ENCODE measurements around the gene C11orf91. TPM values are rescaled to one million over a fixed set of nuclear protein-coding genes. Genes with fewer than 3 reads are reported as not detected.

The C11orf91 gene
- total and polyA plus RNA-seq, 2 of the 8 experiments (the other 6 are each of a cell fraction or from before 2014, with no cell fraction given) = not detected

- Histone ChIP-seq H4K5ac (ENCODE audit: insufficient read length, low read depth, low read length) (no peak overlapping the region), H2BK5ac (ENCODE audit: low read depth, low read length) (no peak overlapping the region), H4K91ac (replicated peaks; ENCODE audit: insufficient read length, low read length) (peak overlapping the region; percentile 25), H2BK12ac (ENCODE audit: low read depth, low read length) (no peak overlapping the region), H3K4ac (replicated peaks; ENCODE audit: insufficient read length, low read depth, low read length) (no peak overlapping the region), H3K18ac (ENCODE audit: extremely low read depth, low read length) (no peak overlapping the region), H3K27me3 (replicated peaks in 1 of 4; ENCODE audit: control insufficient read depth in 3 of 4, extremely low read depth in 1 of 4, insufficient read depth in 3 of 4, low read length in 3 of 4) (peaks cover 0 to 9% (median 3%) of the 10 kb centered on the region in 4 experiments; a peak in 4 of 7 replicates), H2AK5ac (ENCODE audit: low read depth, low read length) (no peak overlapping the region), H2AFZ (ENCODE audit: low read length) (no peak overlapping the region), H3K4me1 (replicated peaks in 1 of 4; ENCODE audit: control insufficient read depth in 3 of 4, insufficient read depth in 4 of 4, low read length in 3 of 4) (peaks cover 6 to 19% (median 12%) of the 10 kb centered on the region in 4 experiments), H3K36me3 (ENCODE audit: control insufficient read depth in 2 of 4, insufficient read depth in 4 of 4, low read length in 3 of 4) (no peaks in the 10 kb centered on the region), H3K9me3 (ENCODE audit: insufficient read depth in 2 of 2, low read depth in 1 of 2, low read length in 1 of 2) (no peaks in the 10 kb centered on the region), H2BK15ac (ENCODE audit: low read length) (no peak overlapping the region), H3K4me3 (ENCODE audit: extremely low read depth in 1 of 4, insufficient read depth in 2 of 4, low read depth in 3 of 4, low read length in 4 of 4) (no peak overlapping the region), H3K79me1 (ENCODE audit: low read depth, low read length) (no peaks in the 10 kb centered on the region), H3K27ac (ENCODE audit: low read depth, low read length) (no peak overlapping the region), H2BK120ac (replicated peaks; ENCODE audit: low read depth, low read length) (no peak overlapping the region), H3K9ac (replicated peaks in 1 of 4; ENCODE audit: extremely low read depth in 1 of 4, low read depth in 3 of 4, low read length in 3 of 4) (no peak overlapping the region), H3K23ac (ENCODE audit: insufficient read length) (no peak overlapping the region), H4K20me1 (replicated peaks in 1 of 2; ENCODE audit: control insufficient read depth in 1 of 2, insufficient read depth in 2 of 2, low read length in 2 of 2) (no peaks in the 10 kb centered on the region), H3K56ac (replicated peaks; ENCODE audit: insufficient read length, low read depth, low read length) (no peak overlapping the region), H2BK20ac (ENCODE audit: low read length) (no peak overlapping the region), H3K23me2 (ENCODE audit: low read depth, low read length) (peaks cover 7% of the 10 kb centered on the region; the same call in 1 of the 2 replicates), H3K79me2 (ENCODE audit: control insufficient read depth in 1 of 2, insufficient read depth in 2 of 2, low read length in 2 of 2) (no peaks in the 10 kb centered on the region), H3K4me2 (ENCODE audit: insufficient read depth in 1 of 2, low read depth in 2 of 2, low read length in 2 of 2) (no peak overlapping the region), H4K8ac (ENCODE audit: extremely low read depth, insufficient read depth, low read length) (no peak overlapping the region), H3K14ac (ENCODE audit: insufficient read length) (no peak overlapping the region)
- TF ChIP-seq TAF1 (IDR thresholded peaks at IDR 0.05; ENCODE audit: low read depth, low read length) (no peak), RBBP5 (IDR thresholded peaks at IDR 0.05; ENCODE audit: borderline replicate concordance, low read depth, low read length) (no peak), EGR1 (IDR thresholded peaks at IDR 0.05; ENCODE audit: borderline replicate concordance, low read depth, low read length) (no peak), SIRT6 (IDR thresholded peaks at IDR 0.05; ENCODE audit: low read length) (no peak)
- WGBS, 2 experiments (ENCODE audit: extremely low coverage in 1 of 2, insufficient coverage in 1 of 2, insufficient read length in 1 of 2, insufficient replicate concordance in 2 of 2, low coverage in 1 of 2, low lambda C conversion rate in 2 of 2, missing lambda C conversion rate in 1 of 2) = 90% methylated on average over 5 of the region's 5 CpGs; no CpG with 5 or more reads in 1 of the 2 experiments
- DNase-seq (ENCODE audit: low read depth in 1 of 2, low spot score in 2 of 2) (no peak), FAIRE-seq (no peak)
- POLR2A ChIA-PET (ENCODE audit: partially characterized antibody) = no interaction called here
- CTCF ChIA-PET (ENCODE audit: partially characterized antibody) = interaction anchor here (0.5 to 3.4 kb wide), 2 partner anchors 9 to 510 kb away, joined by 3 to 12 read pairs; no protein-coding TSS in a partner anchor
Measured at GRCh38 chr11:33696411-33696810, 4.2 kb downstream of the C11orf91 start.

All from H1 (cell line).